Measurements from ENCODE around the gene NKX6-1.

DNA sequence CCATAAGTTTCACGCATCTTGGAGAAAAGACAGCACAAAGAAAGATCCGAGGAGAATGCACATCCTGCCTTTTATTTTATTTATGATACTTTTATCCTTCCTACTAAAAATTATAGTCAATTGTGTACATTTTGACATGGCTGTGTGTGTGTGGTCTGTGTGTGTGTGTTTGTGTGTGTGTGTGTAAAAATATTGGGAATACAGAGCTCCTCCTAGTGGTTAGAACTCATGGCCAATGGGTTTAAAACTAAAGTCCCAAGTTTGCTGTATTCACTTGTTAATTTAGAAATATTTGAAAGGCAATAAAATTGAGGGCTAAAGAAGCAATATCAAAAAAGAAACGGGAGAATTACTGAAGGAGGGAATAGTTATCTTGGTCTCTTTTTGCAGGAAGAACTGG is 47.5 kb downstream of the NKX6-1 start:
- TF ChIP-seq POLR2AphosphoS5 (IDR thresholded peaks at IDR 0.05) (no peak), POLR2A (IDR thresholded peaks at IDR 0.05) (no peak)
- TF ChIP-seq, protein P1, sequence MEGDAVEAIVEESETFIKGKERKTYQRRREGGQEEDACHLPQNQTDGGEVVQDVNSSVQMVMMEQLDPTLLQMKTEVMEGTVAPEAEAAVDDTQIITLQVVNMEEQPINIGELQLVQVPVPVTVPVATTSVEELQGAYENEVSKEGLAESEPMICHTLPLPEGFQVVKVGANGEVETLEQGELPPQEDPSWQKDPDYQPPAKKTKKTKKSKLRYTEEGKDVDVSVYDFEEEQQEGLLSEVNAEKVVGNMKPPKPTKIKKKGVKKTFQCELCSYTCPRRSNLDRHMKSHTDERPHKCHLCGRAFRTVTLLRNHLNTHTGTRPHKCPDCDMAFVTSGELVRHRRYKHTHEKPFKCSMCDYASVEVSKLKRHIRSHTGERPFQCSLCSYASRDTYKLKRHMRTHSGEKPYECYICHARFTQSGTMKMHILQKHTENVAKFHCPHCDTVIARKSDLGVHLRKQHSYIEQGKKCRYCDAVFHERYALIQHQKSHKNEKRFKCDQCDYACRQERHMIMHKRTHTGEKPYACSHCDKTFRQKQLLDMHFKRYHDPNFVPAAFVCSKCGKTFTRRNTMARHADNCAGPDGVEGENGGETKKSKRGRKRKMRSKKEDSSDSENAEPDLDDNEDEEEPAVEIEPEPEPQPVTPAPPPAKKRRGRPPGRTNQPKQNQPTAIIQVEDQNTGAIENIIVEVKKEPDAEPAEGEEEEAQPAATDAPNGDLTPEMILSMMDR (IDR thresholded peaks at IDR 0.05): peak; percentile 19 to 47 (median 37)
